Activated CD8-positive, alpha-beta memory T cell treated with anti-CD3 and anti-CD28 coated beads, Interleukin-2, amount 50 U/mL, for 24 hours (primary cell): ENCODE data around the gene KLF7.

Experiments used
- DNase-seq: peaks from one replicate; pipeline ENCODE4 v3.0.0-alpha.2; 2020; ENCODE audit errors: extremely low read depth

The KLF7 gene

DNA sequence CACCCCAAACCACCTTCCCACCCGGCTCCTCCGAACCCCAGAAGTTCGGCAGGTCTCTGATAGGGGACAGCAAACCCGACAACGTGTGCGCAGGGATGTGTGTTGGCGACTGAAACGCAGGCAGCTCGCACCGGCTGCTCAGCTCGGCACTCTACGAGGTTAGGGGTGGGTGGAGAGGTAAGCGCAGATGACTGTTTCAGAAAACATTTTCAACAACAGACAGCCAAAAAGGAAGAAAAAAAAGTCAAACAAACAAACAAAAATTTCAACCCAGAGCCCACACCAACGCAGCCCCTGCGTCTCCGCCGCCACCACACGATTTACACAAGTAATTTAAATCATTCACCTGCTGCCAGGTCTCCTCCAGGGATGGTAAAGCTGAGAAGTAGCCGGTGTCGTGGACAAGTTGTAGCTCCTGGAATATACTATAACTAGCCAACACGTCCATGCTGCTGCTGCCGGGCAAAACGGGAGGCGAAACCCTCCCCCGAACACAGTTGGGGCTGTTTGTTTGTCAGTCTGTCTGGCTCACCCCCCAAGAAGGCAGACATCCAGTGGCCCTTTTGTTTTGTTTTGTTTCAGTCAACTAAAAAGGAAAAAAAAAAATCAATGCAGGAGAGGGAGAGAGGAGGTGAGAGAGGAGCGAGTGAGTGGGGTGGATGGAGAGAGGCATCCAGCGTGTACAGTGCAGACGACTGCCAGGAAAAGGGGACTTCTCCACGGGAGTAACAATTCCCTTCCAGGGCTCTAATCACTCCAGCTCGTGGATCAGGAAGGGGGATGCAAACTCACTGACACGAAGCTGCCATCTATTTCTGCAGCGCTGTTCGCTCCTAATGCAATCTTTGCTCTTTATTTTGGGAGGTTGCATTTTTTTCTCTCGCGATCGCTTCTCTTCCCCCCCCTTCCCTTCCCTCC, at the start of gene KLF7:
Gene KLF7 (minus strand): TSS at position 828 of the 918 bp plus-strand sequence. CDS start 380 bp downstream, at position 448.
- no peak for DNase-seq

DNA sequence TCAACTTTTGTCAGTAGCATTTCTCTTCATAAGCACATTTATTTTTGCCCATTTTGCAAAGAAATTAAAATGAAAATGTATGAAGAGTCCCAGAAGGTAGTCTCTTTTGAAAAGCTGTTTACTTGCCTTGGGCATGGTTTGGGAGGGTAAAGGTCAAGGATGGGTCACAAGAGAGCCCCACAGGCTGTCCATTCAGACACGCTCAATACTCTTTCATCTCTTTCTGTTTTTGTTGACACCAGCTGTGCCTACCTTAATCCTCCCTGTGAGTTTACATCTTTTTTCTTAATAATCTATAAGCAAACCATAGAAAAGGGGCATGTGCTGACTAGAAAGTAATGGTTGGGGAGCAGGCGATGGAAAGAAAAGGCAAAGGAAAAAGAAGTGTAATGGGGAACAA, 49.6 kb upstream of the KLF7 start:
- no peak for DNase-seq

DNA sequence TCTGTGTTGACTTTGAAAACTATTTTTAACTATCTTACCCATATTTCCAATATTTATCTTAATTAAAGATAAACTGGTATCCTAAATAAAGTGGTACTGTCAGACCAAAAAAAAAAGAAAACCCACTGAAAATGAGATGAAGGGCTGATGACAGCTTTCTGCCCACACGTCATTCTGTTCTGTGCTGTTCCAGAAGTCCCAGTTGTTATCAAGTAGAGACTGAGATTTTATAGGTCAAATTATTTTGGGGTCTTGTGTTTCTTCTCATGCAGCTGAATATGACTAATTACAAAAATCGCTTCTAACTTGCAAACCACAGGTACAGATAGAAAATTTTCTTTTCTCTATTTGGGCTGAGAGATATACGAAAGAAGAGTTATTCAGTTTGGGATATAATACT, 48.7 kb upstream of the KLF7 start:
- no peak for DNase-seq

DNA sequence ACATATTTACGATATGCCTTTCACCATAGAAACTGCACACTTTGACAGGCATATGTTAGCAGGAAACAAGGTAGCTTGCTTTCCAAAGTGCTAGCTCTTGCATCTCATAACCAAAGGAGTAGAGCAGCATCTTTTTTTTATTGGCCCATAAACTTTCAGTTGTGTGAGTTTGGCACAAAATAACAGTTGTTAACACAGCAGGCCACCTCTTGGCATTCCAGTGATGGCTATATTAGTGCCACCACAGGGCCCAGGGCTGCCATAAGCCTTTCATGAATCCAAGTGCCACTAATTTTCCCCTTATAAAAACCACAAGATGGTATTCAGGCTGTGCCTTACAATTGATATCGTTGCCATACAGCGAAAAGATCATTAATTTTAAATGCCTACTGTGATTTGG, 40.3 kb upstream of the KLF7 start:
- DNase-seq = no peak

DNA sequence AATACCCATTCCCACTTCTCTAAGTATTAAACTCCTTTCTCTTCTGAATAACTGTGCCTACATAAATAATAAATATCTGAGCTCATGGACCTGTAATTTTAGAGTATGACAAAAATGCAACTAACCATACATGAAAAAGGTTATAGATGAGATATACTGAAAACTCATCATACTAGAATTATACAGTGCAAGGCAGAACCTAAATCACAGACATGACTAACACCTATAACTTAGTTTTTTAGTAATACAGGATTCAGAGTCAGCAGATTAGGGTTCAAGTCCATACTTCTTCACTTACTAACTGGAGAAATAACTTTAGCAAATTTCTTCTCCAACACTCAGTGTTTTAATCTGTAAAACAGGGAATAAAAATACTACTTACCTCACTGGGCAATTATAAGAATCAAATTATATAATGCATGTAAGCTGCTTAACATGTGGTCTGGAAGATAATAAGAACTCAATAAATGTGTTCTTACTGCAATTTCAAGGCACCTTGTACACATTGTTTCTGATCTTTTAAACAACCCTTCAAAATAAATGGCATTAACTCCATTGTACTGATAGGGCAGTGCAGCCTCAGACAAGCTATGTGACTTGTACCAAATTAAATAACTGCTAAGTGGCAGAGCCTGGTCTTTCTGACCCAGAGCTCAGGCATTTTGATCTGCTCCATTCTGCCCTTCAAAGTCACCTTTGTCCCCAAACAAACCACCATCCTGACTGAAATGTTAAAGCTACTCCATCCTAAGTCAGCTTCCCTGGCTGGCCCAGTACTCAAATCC, 39.6 kb upstream of the KLF7 start:
- DNase-seq = no peak

DNA sequence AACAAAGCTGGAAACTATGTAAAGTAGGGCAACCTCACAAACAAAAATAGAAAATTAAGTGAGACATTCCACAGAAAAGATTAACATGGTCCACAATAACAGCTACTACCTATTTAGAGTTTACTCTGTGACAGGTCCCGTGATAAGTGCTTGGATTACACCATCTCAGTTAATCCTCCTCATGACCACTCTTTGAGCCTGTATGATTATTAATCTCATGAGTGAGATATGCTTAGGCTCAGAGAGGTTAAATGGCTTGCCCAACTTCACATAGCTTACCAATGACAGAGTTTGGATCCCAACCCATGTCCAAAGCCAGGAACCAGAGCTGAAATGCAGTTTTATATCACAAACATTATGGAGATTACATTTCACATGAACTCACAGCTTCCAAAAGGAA, 37.3 kb upstream of the KLF7 start:
- DNase-seq = no peak

DNA sequence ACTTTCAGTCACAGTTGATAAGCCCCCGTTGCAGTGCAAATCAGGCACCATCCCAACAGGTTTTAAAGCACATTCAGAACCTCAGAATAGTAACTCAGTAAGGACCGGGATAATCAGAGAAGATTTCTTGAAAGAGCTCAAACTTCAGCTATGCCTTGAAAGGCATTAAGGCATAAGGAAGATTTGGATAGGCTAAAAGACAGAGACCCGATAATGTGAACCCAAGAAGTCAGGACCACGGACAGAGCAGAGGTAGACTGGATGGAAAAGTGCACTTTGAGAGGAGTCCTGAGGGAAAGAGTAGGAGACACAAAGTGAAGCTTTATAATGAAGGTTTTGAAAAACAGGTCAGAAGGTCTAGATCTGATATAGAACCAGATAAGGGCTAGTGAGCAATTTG, 36.9 kb upstream of the KLF7 start:
- DNase-seq = no peak

DNA sequence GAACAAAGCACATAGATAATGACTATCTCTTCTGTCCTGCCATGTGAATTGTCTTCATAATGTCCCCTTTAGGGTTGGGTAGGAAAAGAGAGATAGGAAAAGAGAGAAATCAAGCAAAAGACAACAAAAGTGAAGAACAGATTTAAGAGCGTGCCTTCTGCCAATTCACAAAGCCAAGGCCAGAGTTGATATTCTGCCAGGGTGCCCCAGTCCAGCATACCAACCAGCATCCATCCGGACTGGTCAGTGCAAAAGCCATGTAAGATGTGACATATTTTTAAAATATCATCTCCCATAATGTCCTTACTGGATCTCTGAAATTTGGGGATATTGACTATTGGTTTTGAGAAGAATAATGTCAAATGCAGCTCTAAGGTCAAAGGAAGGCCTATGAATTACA, 35.7 kb upstream of the KLF7 start:
- DNase-seq = no peak

DNA sequence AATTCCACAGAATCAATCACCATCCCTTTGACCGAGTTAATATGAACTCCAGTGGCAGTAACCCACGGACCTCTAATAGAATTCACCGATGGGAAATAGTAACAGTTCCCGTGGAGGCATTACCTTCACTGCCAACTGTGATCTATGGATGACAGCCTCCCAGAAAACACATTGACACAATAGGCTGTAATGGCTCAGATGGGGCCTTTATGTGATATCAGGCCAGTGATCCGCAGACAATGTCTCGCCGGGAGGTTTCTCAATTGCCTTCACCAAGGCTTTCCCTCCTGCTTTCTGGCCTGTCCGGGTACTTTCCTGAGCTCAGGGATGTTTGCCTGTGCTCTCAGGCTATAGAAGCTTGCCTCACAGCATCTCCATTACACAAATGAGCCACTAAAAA, 34.4 kb upstream of the KLF7 start:
- no peak for DNase-seq

DNA sequence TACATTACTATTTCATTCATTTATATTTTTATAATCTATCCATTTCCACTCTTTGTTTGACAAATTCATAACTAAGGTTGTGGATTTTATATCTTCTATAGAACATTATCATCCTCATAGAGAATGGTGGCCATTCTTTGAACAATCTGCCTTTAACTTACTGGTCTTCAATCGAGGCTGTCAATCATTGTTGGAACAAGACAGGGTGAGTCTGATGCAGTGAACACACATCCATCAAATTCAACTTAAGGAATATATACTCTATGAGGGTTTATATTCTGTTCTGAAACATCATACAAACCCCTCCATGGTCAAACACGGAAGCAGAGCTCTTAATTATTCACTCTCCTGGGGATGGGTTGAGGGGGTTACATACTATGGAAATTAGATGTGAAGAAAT, 28.3 kb upstream of the KLF7 start:
- DNase-seq = no peak

DNA sequence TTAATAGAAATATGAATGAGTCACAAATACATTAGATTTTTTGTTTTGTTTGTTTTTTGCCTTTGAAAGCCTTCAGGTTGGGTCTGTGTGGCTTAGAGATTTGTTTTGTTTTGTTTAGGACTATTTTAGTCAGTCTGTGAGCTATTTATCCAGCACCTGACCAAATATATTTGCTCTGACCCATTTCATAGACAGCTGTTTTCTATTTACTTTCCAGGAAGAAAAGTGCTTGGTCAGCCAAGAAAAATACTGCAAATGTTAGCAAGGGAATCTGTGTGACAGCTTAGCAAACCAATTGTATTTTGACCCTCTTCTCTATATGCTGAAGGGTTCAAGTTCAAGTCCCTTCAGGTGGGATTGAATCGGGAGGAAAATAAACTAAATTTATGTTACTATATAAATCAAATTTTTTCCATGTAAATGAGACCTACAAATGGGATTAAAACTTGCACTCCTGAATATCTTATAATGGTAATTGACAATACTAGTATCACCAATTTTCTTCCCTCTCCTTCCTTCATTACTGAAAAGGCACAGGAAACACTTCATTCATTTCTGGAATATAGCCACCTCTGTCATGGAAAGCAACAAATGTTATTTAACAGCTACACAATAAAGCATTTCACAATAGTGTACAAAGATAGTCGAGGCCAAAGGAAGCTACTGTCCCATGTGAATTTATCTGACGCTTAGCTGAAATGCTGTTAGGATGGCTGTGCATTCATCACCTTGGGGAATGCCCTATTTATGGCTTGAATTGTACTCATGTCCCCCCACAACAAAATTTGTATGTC, 23.1 kb upstream of the KLF7 start:
- no peak for DNase-seq

DNA sequence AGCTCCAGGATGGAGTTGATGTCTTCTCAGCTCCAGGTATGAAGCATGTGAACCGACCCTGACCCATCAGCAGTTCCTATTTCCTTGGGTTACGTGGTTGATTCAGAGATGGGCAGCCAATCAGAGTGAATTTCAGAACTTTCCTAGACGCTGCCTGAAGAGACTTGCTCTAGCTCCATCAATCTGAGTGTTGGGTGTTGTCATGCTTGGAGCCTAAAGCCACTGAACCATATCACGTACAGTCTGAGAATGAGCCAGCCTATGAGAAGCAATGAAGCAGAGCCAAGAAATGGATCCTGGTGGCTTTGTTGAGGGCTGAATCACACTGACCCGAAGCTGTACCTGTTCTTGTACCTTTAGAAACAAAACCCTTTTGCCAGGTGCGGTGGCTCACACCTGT, 19.6 kb upstream of the KLF7 start:
- DNase-seq = no peak

DNA sequence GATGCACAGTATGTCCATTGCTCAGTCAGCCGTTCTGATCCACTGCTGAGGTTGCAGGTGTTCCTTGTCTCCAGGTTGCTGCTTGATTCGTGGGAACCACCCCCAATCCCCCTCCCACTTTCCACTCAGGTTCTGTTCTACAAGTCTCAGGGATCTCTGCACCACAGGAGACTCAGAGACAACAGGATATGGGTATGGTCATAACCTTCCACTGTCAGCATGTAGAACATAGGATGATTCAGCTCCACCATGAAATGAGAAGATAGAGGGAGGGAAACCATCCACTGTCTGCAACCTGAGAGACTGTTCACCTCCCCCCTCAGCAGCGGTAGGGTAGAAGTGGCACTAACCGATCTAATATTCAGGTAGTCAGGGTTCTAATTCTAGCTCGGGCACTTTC, 19.0 kb upstream of the KLF7 start:
- no peak for DNase-seq

DNA sequence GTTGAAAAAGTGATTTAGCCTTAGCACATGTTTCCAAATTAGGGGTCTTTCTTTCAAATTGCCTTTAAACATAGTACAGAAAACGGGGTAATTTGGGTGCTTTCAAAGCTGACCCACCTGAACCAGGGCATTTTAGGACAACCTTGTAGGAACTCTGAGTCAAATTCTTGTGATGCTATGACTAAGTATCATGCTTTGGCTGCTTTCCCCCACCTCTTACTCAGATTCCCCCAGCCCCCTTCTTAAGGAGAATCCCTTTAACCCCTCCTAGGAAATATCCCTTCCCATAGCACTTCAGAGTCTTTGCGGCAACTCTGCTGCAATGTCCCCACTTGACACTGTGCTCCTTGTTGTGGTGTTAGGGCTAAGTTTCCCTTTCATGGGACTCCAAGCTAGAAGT, 18.6 kb upstream of the KLF7 start:
- no peak for DNase-seq

DNA sequence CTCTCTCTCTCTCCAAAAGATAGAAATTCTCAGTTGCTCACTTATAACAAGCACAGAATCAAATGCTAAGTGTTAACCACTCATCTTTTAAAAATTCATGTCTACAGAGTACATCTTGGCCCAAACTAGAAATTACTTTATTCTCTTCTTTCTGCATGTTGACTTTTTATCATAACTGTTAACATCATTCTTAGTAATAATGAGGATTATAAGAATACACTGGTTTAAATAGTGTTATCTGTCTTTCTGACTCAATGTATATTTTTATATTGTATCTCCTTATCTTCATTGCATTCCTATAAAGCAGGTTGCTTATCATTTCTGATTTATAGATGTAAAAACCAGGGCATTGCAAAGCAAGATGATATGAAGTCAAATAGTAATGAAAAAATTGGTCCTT, 17.8 kb upstream of the KLF7 start:
- DNase-seq = no peak

DNA sequence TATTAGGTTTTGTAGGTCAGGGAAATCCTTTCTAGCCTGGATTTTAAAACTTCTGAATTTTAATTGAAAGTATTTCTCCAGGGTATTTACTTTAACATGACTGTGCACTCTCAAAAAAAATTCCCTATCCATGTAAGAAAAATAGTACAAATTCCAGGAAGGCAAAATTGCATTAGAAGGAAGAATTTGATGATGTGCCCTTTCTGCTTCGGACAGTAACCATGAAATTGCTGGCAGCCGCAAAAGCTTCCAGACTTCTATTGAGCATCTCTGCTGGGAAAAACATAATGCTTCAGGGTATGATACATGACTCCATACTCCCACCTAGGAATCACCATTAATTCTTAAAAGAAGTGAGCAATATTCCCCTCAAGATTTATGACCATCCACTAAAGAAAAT, 17.2 kb upstream of the KLF7 start:
- no peak for DNase-seq

DNA sequence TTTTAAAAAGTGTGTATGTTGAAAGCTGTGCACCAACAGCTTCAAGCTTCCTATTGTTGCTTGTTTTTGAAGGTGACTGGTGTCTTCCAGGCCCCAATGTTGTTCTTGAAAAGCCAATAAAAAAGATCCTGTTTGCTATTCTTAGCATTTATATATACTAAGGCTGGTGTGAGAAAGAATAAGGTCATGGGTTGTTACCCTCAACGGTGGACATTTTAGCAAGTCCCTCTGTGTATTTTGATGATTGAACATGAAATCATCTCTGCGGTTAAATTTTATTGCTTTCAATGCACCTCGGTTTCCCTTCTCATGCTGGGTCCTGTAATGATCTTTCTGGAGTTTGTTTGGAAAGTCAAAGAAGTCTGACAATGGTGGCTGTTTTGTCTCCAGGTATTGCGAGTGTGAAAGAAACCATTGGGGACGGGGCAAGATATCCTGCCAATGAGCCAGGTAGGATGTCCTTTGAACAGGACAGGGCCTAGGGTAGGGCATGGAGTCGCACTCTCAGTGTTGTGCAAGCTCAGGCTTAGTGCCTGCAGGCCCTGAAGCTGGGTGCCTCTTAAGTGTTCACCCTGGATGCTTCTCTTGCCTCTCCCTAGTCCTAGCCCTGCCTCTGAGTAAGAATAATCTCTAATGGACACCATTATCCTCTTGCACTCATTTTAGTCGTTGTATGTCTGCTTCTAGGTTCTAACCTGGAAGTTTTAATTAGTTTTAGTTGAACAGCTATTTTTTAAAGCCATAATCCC, 16.0 kb upstream of the KLF7 start:
- no peak for DNase-seq

DNA sequence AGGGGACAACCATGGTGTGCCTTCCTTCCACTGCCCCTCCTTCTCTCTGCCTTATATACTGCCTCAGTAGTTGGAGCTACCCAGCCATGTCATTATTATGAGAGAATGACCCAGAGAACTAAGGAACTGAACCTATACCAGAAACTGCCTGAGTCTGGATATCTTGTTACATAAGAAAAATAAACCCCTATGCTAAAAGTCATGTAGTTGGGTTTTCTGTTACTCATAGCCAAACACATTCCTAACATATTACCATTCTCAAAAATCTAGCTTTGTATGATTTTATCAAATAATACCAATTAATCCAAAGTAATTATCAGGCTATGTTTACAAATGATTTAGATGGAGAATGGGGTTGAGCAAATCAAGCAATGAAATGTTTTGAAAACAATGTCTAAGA, 15.0 kb upstream of the KLF7 start:
- DNase-seq = no peak

DNA sequence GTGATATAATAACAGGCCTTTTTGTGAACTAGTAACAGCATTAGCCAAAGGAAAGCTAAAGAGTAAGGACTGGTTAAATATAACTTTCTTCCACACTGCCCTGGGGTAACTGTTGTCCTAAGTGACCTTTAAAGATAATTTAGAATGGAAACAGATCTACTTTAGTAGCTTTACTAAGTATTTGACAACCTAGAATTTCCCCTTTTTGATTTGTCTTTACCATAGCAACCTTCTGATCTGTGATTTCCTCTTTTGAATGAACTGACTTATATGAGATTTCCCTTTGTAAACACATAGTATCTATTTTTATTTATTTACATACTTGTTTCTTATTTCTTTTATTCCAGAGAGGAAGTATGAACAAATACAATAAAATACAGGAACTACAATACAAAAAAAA, 10.5 kb upstream of the KLF7 start:
- DNase-seq = no peak

DNA sequence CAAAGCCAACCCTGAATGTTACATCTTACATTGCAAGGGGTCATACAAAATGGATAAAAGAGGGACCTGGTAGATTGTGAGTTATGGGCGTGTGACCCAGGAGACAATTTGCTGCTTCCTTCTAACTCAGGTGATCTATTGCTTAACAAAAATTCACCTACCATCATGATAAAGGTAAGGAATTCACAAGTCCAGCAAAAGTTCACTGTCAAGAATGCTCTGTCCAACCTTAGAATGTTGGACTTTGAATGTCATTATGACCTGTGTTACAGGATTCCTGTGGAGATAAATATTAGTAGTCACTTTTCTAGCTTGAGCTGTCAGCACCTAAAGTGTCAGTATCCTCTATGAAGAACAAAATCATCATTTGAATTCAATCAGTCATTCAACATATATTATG, 7.9 kb upstream of the KLF7 start:
- no peak for DNase-seq

DNA sequence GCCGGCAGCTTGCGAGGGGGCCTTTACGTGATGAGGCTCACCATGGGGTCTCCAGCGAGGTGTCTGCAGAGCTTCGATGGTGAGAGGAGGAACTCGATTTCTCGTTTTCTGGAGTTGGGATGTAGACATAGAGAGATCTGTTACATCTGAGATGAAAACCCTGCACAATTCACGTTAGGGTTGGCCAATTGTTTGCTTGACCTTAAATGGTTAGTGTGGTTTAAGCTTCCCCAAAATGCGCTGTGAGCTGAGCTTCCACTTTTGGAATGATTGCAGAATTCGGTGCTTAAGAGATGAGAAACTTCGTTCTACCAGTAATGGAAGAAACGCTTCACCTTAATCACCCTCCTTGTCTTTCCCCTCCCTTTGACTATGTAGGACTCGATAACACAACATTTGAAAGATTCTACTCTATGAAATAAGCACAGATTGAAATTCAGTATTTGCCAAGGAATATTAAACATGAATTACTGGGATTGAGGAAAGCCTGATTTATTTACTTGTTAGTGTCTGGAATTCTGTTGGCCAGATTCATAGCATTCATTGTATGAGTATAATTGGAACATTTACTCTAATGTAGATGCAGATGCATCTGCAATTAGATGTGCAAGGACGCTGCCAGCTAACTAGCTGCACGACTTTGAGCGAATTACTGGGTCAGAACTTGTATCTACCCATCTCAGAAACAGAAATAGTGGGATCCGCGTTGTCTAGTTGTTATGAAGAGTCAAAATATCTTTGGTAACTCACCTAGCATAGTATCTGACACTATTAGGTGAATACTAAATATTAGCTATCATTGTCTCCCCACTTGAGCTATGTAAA, 1.6 kb upstream of the KLF7 start:
- DNase-seq = no peak
